Ishikawa (cell line): ENCODE measurements around the gene FAM186B.

ENCODE experiments used
- CEBPB ChIP-seq: IDR thresholded peaks from 2 replicates; pipeline ENCODE4 v1.6.1; 2012
- EGR1 ChIP-seq: IDR thresholded peaks from 2 replicates; pipeline ENCODE4 v1.6.1; 2012
- EP300 ChIP-seq: IDR thresholded peaks from 2 replicates; pipeline ENCODE4 v1.6.1; 2012; ENCODE audit warnings: borderline replicate concordance
- FOXM1 ChIP-seq: IDR thresholded peaks from 2 replicates; pipeline ENCODE4 v1.6.1; 2012; ENCODE audit warnings: low read depth, borderline replicate concordance
- NFIC ChIP-seq: IDR thresholded peaks from 2 replicates; pipeline ENCODE4 v1.6.1; 2012
- RAD21 ChIP-seq: IDR thresholded peaks from 2 replicates; pipeline ENCODE4 v1.6.1; 2012; ENCODE audit warnings: low read depth
- TAF1 ChIP-seq: IDR thresholded peaks from 2 replicates; pipeline ENCODE4 v1.6.1; 2012; ENCODE audit warnings: low read depth, mild to moderate bottlenecking
- TCF12 ChIP-seq: IDR thresholded peaks from 2 replicates; pipeline ENCODE4 v1.6.1; 2012; ENCODE audit warnings: low read depth
- TEAD4 ChIP-seq: IDR thresholded peaks from 2 replicates; pipeline ENCODE4 v1.6.1; 2012
- YY1 ChIP-seq: IDR thresholded peaks from 2 replicates; pipeline ENCODE4 v1.6.1; 2012; ENCODE audit warnings: low read depth
- TF ChIP-seq, protein P1 (sequence below): IDR thresholded peaks from 2 replicates; pipeline ENCODE4 v1.6.1; 2012
- TF ChIP-seq, protein P2 (sequence below): IDR thresholded peaks from 2 replicates; pipeline ENCODE4 v1.6.1; 2012; ENCODE audit warnings: low read depth, mild to moderate bottlenecking

The FAM186B gene

DNA sequence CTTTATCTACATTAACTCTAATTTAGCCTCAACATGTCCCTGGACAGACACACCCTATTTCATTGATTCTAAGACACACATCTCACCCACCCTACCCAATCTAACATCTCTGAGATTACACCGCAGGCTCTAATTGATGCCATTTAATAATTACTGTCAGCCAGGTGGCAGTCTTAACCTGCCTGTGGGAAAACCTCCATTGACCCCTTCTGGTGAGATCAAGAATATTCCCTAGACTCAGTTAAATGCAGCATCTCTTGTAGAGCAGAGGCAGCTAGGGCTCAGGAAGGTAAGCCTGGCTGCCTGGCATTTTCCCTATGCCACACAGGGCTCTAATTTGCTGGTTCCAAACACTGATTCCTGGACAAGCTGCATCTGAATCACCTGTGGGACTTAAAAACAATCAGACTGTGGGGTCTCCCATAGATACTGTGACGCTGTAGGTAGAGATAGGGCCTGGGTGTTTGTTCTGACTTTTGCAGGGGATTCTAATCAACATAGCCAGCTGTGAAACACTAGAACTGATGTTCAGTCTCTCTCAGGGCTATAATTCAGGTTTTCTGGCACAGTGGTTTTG is 51.8 kb downstream of the FAM186B start:
- TF ChIP-seq TAF1 (no peak), RAD21 (peak; percentile 84)

DNA sequence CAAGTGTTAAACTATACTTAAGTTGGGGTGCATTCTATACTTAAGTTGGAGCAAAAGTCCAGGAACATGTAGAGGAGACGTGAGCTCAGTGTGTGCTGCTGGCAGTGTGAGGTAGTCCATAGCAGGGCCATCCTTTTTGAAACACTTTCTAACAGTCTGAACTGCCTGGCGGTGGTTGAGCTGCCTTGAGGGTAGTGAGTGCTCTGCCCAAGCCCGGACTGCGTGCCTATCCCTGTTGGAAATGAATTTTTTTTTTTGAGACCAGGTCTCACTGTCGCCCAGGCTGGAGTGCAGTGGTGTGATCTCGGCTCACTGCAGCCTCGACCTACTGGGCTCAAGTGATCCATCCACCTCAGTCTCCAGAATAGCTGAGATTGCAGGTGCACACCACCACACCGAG is 52.5 kb downstream of the FAM186B start:
- no peak for TF ChIP-seq FOXM1

DNA sequence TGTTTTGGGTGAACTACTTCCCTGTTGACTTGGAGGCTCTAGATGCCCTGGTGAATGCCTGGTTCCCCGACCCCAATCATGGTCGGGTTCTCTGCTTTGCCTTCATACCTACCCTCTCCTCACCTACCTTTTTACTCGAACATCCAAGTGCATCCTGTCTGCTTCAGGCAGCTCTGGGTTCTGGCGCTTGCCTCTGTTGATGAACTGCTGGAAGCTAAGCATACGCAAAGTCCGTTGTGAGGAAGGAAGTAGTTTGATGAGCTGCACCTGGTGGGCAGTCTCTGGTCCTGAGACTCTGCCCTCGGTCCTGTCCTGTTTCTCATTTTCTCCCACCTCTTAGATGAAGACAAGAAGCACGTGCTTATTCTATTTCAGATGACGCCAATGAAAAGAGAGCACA is 53.0 kb downstream of the FAM186B start:
- TF ChIP-seq CEBPB, result no peak

DNA sequence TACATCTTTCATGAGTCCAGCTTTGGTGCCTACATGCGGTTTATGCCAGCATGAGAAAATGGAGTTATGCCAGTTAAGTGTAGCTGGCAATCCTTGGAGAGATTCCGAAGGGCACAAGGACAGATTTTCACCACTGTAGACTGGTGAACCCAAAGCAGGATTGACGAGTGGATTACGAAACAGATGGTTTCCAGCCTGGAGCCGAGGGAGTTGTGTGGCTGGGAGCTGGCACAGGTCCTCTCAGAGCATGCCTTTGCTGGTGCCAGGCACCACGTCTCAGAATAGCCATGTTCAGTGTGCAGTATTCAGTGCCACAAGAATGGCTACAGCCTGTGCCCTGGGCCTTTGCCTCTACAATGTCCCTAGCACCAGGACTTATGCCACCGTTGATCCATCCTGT is 53.4 kb downstream of the FAM186B start:
- TF ChIP-seq, protein P1, sequence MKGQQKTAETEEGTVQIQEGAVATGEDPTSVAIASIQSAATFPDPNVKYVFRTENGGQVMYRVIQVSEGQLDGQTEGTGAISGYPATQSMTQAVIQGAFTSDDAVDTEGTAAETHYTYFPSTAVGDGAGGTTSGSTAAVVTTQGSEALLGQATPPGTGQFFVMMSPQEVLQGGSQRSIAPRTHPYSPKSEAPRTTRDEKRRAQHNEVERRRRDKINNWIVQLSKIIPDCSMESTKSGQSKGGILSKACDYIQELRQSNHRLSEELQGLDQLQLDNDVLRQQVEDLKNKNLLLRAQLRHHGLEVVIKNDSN, result no peak
- TF ChIP-seq CEBPB (0 out of 2 replicates have a peak, but pooled peaks have one; percentile 12), TCF12 (no peak), TAF1 (no peak)

DNA sequence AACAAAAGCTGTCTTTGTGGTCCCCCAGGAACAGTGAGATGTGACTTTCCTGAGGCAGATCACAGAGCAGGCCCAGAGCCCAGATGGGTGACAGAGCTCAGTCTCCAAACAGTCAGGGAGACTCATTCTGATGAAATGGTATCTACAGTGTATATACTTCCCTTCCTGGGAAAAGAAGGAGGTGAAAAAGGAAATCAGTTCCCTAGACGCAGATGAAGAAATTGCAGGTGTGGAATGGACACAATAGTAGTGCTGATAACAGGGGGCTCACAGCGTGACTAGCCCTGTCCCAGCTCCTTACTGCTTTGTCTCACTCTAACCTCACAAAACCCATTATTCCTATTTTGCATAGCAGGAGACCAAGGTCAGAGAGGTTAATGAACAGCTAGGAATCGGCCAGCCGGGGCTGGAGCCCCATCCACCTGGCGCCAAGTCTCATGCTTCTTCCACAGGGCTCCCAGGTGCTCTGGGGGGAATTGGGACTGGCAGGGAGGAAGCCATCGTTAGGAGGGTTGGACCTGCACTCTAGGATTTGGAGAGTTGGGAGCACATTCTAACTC is 54.7 kb downstream of the FAM186B start:
- TF ChIP-seq, protein P2, sequence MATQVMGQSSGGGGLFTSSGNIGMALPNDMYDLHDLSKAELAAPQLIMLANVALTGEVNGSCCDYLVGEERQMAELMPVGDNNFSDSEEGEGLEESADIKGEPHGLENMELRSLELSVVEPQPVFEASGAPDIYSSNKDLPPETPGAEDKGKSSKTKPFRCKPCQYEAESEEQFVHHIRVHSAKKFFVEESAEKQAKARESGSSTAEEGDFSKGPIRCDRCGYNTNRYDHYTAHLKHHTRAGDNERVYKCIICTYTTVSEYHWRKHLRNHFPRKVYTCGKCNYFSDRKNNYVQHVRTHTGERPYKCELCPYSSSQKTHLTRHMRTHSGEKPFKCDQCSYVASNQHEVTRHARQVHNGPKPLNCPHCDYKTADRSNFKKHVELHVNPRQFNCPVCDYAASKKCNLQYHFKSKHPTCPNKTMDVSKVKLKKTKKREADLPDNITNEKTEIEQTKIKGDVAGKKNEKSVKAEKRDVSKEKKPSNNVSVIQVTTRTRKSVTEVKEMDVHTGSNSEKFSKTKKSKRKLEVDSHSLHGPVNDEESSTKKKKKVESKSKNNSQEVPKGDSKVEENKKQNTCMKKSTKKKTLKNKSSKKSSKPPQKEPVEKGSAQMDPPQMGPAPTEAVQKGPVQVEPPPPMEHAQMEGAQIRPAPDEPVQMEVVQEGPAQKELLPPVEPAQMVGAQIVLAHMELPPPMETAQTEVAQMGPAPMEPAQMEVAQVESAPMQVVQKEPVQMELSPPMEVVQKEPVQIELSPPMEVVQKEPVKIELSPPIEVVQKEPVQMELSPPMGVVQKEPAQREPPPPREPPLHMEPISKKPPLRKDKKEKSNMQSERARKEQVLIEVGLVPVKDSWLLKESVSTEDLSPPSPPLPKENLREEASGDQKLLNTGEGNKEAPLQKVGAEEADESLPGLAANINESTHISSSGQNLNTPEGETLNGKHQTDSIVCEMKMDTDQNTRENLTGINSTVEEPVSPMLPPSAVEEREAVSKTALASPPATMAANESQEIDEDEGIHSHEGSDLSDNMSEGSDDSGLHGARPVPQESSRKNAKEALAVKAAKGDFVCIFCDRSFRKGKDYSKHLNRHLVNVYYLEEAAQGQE, result no peak
- TF ChIP-seq, protein P1, result no peak
- TF ChIP-seq EGR1, result no peak

DNA sequence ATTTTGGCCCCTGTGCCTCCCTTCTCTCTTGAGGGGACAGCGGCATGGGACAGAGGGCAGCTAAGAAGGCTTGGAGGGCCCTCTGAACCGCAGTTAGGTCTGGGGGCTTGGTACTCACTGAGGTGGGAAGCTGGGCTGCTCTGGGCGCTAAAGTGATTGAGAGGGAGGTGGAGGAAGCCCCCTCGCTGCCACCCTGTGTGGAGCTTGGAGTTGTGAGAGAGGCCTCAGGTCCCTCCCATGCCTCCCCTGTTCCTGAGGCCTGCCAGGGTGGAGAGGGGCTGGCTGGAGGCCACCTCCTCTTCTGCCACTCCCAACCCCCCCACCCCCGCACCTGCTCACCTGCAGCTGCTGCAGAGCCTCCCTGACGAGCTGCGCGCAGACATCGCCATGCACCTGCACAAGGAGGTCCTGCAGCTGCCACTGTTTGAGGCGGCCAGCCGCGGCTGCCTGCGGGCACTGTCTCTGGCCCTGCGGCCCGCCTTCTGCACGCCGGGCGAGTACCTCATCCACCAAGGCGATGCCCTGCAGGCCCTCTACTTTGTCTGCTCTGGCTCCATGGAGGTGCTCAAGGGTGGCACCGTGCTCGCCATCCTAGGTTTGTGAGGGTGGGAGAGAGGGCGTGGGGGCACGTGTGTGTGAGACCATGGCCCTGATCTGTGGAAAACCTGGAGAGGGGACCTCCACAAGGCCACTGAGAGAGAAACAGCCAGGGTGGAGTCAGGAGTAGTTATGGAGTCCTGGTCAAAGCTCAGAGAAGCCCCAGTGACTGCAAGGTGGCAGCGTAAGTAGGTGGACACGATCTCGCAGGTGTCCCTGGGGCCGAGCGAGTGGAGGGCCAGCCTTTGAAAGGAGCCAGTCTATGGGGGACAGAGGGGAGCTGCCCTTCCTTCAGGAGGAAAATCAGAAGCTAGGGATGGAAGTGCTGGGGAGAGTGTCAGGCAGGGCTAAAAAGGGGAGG is 55.4 kb downstream of the FAM186B start:
- TF ChIP-seq TCF12, result no peak
- TF ChIP-seq FOXM1, result no peak
- no peak for TF ChIP-seq EGR1
- no peak for TF ChIP-seq YY1
- TF ChIP-seq RAD21, result no peak
- no peak for TF ChIP-seq TAF1

DNA sequence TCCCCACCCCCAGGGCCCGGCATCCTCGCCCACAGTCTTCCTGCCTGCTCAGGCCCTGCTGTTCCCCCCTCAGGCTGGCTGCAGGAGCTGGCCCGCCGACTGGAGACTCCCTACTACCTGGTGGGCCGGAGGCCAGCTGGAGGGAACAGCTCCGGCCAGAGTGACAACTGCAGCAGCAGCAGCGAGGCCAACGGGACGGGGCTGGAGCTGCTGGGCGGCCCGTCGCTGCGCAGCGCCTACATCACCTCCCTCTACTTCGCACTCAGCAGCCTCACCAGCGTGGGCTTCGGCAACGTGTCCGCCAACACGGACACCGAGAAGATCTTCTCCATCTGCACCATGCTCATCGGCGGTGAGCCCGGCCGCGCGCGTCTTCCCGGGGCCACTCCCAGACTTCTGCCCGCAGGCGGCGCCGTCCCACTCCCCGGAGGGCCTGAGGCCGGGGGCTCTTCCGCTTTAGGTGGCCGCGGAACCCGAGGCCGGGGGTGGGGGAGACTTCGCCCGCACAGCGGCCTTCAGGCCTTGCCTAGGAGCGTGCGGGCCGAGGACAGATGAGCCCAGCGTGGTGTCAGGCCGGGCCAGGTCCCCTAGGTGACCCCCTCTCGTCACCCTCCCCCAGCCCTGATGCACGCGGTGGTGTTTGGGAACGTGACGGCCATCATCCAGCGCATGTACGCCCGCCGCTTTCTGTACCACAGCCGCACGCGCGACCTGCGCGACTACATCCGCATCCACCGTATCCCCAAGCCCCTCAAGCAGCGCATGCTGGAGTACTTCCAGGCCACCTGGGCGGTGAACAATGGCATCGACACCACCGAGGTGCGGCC is 56.4 kb downstream of the FAM186B start:
- TF ChIP-seq NFIC (no peak), TCF12 (no peak), TEAD4 (no peak), EGR1 (no peak)
- TF ChIP-seq, protein P2, result no peak

DNA sequence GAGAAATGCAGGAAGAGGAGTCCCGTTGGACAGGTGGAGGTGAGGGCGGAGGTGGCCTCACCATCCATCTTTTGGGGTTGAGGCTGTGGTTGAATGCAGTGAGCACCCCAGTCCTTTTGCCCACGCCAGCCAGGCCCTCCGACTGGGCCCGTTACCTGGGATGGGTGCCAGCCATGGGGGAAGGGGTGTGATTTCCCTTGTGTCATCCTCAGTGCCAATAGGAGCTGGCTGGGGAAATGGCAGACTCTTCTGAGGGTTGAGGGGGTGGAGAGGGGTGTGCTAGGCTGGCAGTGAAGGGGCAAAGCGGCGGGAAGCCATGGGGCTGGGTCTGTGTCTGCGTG is 57.0 kb downstream of the FAM186B start:
- no peak for TF ChIP-seq EP300
- TF ChIP-seq TEAD4, result no peak
- no peak for TF ChIP-seq TCF12
- TF ChIP-seq TAF1, result no peak
